ENCODE data around the gene SORBS1. TPM values are rescaled to one million over a fixed set of nuclear protein-coding genes. Genes with fewer than 3 reads are reported as not detected.

Gene SORBS1
- polyA plus RNA-seq, 1 experiment = 0.40 TPM

DNA sequence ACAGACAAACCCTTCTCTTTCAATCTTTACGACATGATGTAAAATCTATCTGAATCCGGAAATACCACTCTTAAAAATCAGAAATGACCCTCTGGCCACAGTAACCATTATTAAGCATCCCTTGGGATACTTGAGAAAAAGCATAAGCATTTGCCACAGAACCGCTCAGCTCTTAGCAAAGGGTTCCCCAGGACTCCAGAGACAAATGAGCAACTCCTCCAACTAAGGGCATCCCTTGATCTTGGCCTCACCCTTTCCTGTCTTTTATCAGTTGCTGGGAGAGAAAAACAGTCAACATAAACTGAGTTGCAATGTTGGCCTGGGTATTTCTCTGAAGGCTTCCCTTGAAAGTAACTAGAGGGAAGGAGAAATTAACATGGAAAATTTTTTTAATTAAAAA is 273.9 kb downstream of the SORBS1 start:
- no peaks in the 10 kb centered on the region for H3K27me3 ChIP-seq (ENCODE audit: control insufficient read depth, insufficient read depth, low read length)
- no peak overlapping the region for H3K27ac ChIP-seq (ENCODE audit: low read depth, low read length)
- H3K9me3 ChIP-seq (ENCODE audit: control insufficient read depth, insufficient read depth, low read length) = no peaks in the 10 kb centered on the region; the same call in 1 of the 2 replicates
- DNase-seq (ENCODE audit: low read depth, low spot score) = no peak
- ChIA-PET CTCF (interaction anchor here (1.6 to 2.3 kb wide), 3 partner anchors 9 to 77 kb away, joined by 3 to 15 read pairs (median 13); no protein-coding TSS in a partner anchor), POLR2A (interaction anchor here (1.0 to 1.7 kb wide), 2 partner anchors 9 to 22 kb away, joined by 3 to 5 read pairs; no protein-coding TSS in a partner anchor)
- H3K4me3 ChIP-seq (ENCODE audit: low read depth, low read length) = 0 out of 2 replicates have a peak overlapping the region, but pooled peaks have one; percentile 7
- TF ChIP-seq, protein P1, sequence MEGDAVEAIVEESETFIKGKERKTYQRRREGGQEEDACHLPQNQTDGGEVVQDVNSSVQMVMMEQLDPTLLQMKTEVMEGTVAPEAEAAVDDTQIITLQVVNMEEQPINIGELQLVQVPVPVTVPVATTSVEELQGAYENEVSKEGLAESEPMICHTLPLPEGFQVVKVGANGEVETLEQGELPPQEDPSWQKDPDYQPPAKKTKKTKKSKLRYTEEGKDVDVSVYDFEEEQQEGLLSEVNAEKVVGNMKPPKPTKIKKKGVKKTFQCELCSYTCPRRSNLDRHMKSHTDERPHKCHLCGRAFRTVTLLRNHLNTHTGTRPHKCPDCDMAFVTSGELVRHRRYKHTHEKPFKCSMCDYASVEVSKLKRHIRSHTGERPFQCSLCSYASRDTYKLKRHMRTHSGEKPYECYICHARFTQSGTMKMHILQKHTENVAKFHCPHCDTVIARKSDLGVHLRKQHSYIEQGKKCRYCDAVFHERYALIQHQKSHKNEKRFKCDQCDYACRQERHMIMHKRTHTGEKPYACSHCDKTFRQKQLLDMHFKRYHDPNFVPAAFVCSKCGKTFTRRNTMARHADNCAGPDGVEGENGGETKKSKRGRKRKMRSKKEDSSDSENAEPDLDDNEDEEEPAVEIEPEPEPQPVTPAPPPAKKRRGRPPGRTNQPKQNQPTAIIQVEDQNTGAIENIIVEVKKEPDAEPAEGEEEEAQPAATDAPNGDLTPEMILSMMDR (IDR thresholded peaks at IDR 0.05; ENCODE audit: low read depth, low read length) = no peak

DNA sequence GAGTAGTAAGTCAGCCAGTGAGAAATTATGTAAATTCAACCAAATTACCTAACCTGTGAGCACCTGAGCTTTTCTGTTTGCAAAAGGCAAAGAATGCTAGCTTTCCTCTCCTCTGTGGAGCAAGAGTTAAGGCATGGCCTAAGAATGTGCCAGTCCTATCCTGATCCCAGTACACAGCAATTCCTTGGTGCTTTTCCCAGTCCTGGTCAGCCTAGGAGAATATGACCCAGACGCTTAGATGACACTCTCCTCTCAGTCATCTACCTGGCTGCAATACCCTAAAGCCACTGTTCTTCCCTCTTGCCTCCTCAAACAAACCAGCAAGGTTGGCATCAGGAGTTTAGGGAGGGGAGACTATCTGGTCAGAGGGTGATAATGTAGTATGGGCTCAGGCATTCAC is 274.5 kb downstream of the SORBS1 start:
- no peak for DNase-seq (ENCODE audit: low read depth, low spot score)
- Histone ChIP-seq H3K9me3 (ENCODE audit: control insufficient read depth, insufficient read depth, low read length) (no peaks in the 10 kb centered on the region; the same call in 1 of the 2 replicates), H3K27me3 (ENCODE audit: control insufficient read depth, insufficient read depth, low read length) (no peaks in the 10 kb centered on the region), H3K27ac (ENCODE audit: low read depth, low read length) (peak overlapping the region; percentile 31), H3K4me3 (ENCODE audit: low read depth, low read length) (no peak overlapping the region)
- ChIA-PET POLR2A (no interaction called here), CTCF (interaction anchor here (1.2 to 2.3 kb wide), 3 partner anchors 8 to 77 kb away, joined by 3 to 15 read pairs (median 5); no protein-coding TSS in a partner anchor)
- TF ChIP-seq, protein P1 (IDR thresholded peaks at IDR 0.05; ENCODE audit: low read depth, low read length) = no peak

DNA sequence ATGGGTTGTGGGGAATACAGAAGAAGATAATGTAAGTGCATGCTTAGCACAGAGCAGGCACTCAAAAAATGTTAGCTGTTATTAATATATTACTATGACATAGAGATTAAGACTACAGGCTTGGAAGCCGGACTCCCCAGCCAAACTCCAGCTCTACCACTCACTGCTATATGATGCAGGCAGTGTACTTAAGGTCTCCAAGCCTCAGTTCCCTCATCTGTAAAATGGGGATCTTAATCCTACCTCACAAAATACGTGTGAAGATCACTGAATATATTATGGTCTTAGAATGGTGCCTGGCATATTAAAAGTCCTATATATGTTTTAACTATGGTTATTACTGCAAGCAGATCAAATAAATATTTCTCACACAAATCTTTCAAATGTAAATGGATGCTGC is 275.6 kb downstream of the SORBS1 start:
- CTCF ChIA-PET = interaction anchor here (1.2 kb wide), 1 partner anchor 39 kb away, joined by 5 read pairs; no protein-coding TSS in a partner anchor

DNA sequence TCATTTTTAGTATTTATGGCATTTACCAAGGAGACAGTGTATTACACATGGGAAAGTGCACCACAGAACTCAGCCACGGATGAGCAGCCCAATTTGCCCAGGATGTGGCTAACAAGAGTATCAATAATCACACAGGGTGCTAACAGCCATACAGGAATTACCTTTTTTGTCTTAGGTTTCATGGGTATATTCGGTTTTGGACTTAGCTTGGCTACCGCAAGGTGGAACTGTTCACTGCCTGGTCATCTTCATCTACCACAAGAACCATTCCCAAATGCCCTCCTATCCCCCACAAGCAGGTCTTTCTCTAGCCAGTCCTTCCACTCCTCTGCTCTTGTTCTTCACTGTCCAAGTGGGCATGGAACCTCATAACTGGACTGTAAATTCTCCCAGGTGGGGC is 276.4 kb downstream of the SORBS1 start:
- Histone ChIP-seq H3K9me3 (ENCODE audit: control insufficient read depth, insufficient read depth, low read length) (no peaks in the 10 kb centered on the region), H3K27ac (ENCODE audit: low read depth, low read length) (no peak overlapping the region), H3K27me3 (ENCODE audit: control insufficient read depth, insufficient read depth, low read length) (no peaks in the 10 kb centered on the region), H3K4me3 (ENCODE audit: low read depth, low read length) (no peak overlapping the region)
- no peak for DNase-seq (ENCODE audit: low read depth, low spot score)
- ChIA-PET POLR2A (no interaction called here), CTCF (no interaction called here)
- TF ChIP-seq, protein P1 (IDR thresholded peaks at IDR 0.05; ENCODE audit: low read depth, low read length) = no peak

More for the DNA sequence above, 275.6 kb downstream of the SORBS1 start:
- no peaks in the 10 kb centered on the region for H3K9me3 ChIP-seq (ENCODE audit: control insufficient read depth, insufficient read depth, low read length)
- no peaks in the 10 kb centered on the region for H3K27me3 ChIP-seq (ENCODE audit: control insufficient read depth, insufficient read depth, low read length)
- no peak for DNase-seq (ENCODE audit: low read depth, low spot score)
- TF ChIP-seq, protein P1 (IDR thresholded peaks at IDR 0.05; ENCODE audit: low read depth, low read length) = no peak
- no peak overlapping the region for H3K27ac ChIP-seq (ENCODE audit: low read depth, low read length)
- POLR2A ChIA-PET = no interaction called here
- no peak overlapping the region for H3K4me3 ChIP-seq (ENCODE audit: low read depth, low read length)

DNA sequence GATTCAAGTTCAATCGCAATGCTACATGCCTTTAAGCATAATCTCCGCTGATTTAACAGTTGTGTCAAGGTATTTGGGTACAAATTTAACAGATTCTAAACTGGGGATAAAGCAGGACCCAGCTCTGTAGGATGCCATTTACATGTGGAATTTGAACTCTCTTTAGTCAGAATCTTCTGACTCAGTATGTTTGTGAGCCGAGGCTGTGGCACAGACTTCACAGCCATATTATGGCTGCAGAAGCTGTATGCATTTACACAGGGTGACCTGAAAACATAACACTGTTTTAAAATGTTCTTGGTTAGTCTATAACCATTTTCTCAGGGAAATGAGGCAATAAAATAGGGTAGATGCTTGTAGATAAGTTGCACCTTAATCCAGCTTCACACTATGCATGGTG is 279.1 kb downstream of the SORBS1 start:
- TF ChIP-seq, protein P1 (IDR thresholded peaks at IDR 0.05; ENCODE audit: low read depth, low read length) = no peak
- Histone ChIP-seq H3K27ac (ENCODE audit: low read depth, low read length) (no peak overlapping the region), H3K27me3 (ENCODE audit: control insufficient read depth, insufficient read depth, low read length) (no peaks in the 10 kb centered on the region), H3K9me3 (ENCODE audit: control insufficient read depth, insufficient read depth, low read length) (no peaks in the 10 kb centered on the region), H3K4me3 (ENCODE audit: low read depth, low read length) (no peak overlapping the region)
- CTCF ChIA-PET = interaction anchor here (1.2 to 5.8 kb wide), 2 partner anchors 35 to 81 kb away, joined by 4 to 27 read pairs; no protein-coding TSS in a partner anchor
- POLR2A ChIA-PET = interaction anchor here (0.5 to 1.3 kb wide), 2 partner anchors 22 to 29 kb away, joined by 3 read pairs; no protein-coding TSS in a partner anchor
- no peak for DNase-seq (ENCODE audit: low read depth, low spot score)
